Stomach (tissue), 4 donors: ENCODE measurements around the gene MEOX2.

ENCODE experiments used
- EP300 ChIP-seq: sonication (generic); formaldehyde crosslinking; IDR thresholded peaks from one replicate; pipeline ENCODE4 v1.6.1; 2017; ENCODE audit warnings: antibody characterized with exemption
- POLR2A ChIP-seq, 4 donors: fragments of 450-650 bp; IDR thresholded peaks; one replicate each; pipeline ENCODE4 v1.6.1; 2016; ENCODE audit warnings: antibody characterized with exemption in 4 of 4, control low read depth in 2 of 4, mild to moderate bottlenecking in 1 of 4, moderate library complexity in 1 of 4
- POLR2AphosphoS5 ChIP-seq, 3 donors: sonication (generic); formaldehyde crosslinking; IDR thresholded peaks; one replicate each; pipeline ENCODE4 v1.6.1; 2016; ENCODE audit warnings: antibody characterized with exemption in 3 of 3
- TF ChIP-seq, protein P1 (sequence below), 7 experiments: fragments of 450-650 bp in 4 of 7; fragments of 200-600 bp in 3 of 7; sonication (generic) in 3 of 7; IDR thresholded peaks; one replicate each; pipeline ENCODE4 v1.5.1; 2016 to 2019; ENCODE audit warnings: antibody characterized with exemption in 7 of 7, control low read depth in 2 of 7, mild to moderate bottlenecking in 1 of 7

DNA sequence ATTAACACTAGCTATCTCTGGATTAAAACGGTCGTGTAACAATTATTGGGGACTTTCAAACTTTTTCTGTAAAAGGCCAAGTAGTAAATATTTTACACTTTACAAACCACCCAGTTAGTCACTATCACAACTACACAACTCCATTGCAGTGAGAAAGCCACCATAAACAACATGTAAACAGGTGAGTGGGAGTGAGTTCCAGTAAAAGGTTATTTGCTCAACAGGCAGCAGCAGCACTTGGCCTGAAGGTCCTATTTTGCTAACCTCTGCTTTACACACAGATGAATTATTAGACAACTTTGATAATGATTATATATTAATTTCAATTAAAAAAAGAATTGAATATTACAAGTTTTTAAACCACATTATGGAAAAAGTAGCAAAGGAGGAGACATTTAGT is 108.9 kb downstream of the MEOX2 start:
- TF ChIP-seq, protein P1, sequence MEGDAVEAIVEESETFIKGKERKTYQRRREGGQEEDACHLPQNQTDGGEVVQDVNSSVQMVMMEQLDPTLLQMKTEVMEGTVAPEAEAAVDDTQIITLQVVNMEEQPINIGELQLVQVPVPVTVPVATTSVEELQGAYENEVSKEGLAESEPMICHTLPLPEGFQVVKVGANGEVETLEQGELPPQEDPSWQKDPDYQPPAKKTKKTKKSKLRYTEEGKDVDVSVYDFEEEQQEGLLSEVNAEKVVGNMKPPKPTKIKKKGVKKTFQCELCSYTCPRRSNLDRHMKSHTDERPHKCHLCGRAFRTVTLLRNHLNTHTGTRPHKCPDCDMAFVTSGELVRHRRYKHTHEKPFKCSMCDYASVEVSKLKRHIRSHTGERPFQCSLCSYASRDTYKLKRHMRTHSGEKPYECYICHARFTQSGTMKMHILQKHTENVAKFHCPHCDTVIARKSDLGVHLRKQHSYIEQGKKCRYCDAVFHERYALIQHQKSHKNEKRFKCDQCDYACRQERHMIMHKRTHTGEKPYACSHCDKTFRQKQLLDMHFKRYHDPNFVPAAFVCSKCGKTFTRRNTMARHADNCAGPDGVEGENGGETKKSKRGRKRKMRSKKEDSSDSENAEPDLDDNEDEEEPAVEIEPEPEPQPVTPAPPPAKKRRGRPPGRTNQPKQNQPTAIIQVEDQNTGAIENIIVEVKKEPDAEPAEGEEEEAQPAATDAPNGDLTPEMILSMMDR (IDR thresholded peaks at IDR 0.05), result no peak
- TF ChIP-seq POLR2A (IDR thresholded peaks at IDR 0.05) (no peak), EP300 (no peak), POLR2AphosphoS5 (IDR thresholded peaks at IDR 0.05) (no peak)
